Measurements from ENCODE around the gene CACFD1. TPM values are rescaled to one million over a fixed set of nuclear protein-coding genes. Genes with fewer than 3 reads are reported as not detected.

CACFD1 gene
- polyA plus RNA-seq, 1 experiment, result 9.2 TPM

DNA sequence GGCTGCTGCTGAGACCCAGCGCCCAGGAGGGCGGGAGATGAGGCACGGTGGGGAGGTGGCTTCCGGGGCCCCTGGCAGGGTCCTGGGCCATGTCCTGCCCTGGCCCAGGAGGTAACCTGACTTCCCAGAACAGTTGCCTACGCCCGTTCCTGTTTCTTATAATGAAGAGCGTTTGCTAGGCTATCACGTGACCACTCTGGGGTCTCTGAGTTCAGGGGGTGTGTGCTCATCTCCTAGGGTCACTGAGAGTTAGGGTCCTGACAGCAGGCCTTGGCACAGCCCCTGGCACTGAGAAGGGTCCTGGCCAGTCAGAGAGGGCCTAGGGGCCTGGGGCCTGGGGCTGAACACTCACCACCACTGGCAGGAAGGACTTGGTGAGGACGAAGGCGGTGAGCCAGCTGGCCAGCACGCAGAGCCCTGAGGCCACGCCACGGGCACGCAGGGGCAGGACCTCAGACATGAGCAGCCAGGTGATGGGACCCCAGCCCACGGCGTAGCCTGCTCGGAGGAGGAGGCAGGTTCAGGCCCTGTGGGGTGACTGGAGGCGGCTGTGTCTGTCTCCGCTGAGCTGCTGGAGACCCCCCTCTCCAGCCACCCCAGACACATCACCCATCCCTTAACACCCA, 13.1 kb downstream of the CACFD1 start:
- Histone ChIP-seq H3K27ac (ENCODE audit: low read depth, low read length) (no peak overlapping the region), H3K27me3 (ENCODE audit: control insufficient read depth, insufficient read depth, low read length) (peaks cover 4% of the 10 kb centered on the region), H3K4me3 (ENCODE audit: low read depth, low read length) (no peak overlapping the region), H3K9me3 (ENCODE audit: control insufficient read depth, insufficient read depth, low read length) (no peaks in the 10 kb centered on the region; the same call in 1 of the 2 replicates)
- DNase-seq (ENCODE audit: low read depth, low spot score), result no peak
- ChIA-PET CTCF (no interaction called here), POLR2A (no interaction called here)
- TF ChIP-seq, protein P1, sequence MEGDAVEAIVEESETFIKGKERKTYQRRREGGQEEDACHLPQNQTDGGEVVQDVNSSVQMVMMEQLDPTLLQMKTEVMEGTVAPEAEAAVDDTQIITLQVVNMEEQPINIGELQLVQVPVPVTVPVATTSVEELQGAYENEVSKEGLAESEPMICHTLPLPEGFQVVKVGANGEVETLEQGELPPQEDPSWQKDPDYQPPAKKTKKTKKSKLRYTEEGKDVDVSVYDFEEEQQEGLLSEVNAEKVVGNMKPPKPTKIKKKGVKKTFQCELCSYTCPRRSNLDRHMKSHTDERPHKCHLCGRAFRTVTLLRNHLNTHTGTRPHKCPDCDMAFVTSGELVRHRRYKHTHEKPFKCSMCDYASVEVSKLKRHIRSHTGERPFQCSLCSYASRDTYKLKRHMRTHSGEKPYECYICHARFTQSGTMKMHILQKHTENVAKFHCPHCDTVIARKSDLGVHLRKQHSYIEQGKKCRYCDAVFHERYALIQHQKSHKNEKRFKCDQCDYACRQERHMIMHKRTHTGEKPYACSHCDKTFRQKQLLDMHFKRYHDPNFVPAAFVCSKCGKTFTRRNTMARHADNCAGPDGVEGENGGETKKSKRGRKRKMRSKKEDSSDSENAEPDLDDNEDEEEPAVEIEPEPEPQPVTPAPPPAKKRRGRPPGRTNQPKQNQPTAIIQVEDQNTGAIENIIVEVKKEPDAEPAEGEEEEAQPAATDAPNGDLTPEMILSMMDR (IDR thresholded peaks at IDR 0.05; ENCODE audit: low read depth, low read length), result no peak

DNA sequence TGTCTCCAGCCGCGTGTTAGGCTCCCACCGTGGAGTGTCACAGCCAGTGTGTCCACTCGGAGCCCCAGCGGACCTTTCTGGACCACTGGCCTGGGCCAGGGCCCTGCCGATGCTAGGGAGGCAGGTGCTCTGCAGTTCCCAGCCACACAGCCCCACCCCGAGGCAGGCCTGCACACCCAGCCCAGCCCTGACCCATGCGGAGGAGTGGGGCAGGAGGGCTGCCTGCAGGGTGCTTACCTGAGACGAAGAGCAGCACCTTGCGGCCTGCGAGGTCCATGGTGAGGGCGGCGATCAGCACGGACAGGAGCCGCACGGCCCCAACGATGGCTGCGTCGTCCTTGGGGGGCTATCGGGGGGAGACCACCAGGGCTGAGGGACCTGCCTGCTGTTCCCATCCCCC, 14.0 kb downstream of the CACFD1 start:
- Histone ChIP-seq H3K27me3 (ENCODE audit: control insufficient read depth, insufficient read depth, low read length) (peaks cover 4% of the 10 kb centered on the region), H3K27ac (ENCODE audit: low read depth, low read length) (no peak overlapping the region), H3K9me3 (ENCODE audit: control insufficient read depth, insufficient read depth, low read length) (no peaks in the 10 kb centered on the region; the same call in 1 of the 2 replicates), H3K4me3 (ENCODE audit: low read depth, low read length) (no peak overlapping the region)
- POLR2A ChIA-PET, result no interaction called here
- TF ChIP-seq, protein P1 (IDR thresholded peaks at IDR 0.05; ENCODE audit: low read depth, low read length), result no peak
- CTCF ChIA-PET, result no interaction called here
- no peak for DNase-seq (ENCODE audit: low read depth, low spot score)

DNA sequence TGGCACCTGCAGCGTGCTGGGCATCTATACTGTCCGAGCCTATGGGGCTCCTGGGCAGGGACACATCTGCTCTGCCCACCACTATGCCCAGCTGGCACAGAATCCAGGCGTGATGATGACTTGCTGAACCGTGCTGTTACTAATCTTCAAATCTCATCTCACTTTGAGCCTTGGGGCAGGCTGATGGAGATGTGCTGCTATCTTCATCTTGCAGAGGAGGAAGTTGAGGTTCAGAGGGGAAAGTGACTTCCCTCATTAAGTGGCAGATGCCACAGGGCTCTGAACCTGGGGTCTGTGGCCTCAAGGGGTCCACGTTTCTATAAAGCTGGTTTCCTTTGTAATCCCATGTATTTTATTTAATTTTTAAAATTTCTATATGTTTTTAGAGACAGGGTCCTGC, 14.4 kb downstream of the CACFD1 start:
- POLR2A ChIA-PET, result no interaction called here
- Histone ChIP-seq H3K27ac (ENCODE audit: low read depth, low read length) (no peak overlapping the region), H3K27me3 (ENCODE audit: control insufficient read depth, insufficient read depth, low read length) (peaks cover 4% of the 10 kb centered on the region), H3K9me3 (ENCODE audit: control insufficient read depth, insufficient read depth, low read length) (no peaks in the 10 kb centered on the region; the same call in 1 of the 2 replicates), H3K4me3 (ENCODE audit: low read depth, low read length) (no peak overlapping the region)
- CTCF ChIA-PET, result interaction anchor here (1.8 kb wide), 1 partner anchor 12 kb away, joined by 3 read pairs; no protein-coding TSS in a partner anchor
- no peak for DNase-seq (ENCODE audit: low read depth, low spot score)
- TF ChIP-seq, protein P1 (IDR thresholded peaks at IDR 0.05; ENCODE audit: low read depth, low read length), result no peak

DNA sequence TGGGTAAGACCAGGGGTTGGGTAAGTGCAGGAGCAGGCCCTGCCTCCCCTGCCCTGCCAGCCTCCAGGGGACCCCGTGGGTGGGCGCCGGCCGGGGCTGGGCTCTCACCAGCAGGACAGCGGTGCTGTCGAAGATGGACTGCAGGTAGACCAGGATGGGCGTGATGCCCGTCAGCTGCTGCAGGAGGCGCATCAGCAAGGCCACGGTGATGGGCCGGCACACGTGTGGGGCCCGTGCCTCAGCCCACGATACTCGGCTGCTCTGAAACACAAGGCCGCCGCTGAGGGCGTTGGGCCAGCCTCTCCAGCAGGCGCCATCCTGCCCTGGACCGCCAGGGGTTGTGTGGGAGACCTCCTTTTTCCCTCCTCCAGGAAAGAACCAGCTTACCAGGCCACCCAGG, 15.1 kb downstream of the CACFD1 start:
- CTCF ChIA-PET, result interaction anchor here (0.6 to 1.8 kb wide), 2 partner anchors 12 to 15 kb away, joined by 3 to 4 read pairs; partner anchors contain the start of gene CACFD1
- POLR2A ChIA-PET, result no interaction called here
- TF ChIP-seq, protein P1 (IDR thresholded peaks at IDR 0.05; ENCODE audit: low read depth, low read length), result no peak

DNA sequence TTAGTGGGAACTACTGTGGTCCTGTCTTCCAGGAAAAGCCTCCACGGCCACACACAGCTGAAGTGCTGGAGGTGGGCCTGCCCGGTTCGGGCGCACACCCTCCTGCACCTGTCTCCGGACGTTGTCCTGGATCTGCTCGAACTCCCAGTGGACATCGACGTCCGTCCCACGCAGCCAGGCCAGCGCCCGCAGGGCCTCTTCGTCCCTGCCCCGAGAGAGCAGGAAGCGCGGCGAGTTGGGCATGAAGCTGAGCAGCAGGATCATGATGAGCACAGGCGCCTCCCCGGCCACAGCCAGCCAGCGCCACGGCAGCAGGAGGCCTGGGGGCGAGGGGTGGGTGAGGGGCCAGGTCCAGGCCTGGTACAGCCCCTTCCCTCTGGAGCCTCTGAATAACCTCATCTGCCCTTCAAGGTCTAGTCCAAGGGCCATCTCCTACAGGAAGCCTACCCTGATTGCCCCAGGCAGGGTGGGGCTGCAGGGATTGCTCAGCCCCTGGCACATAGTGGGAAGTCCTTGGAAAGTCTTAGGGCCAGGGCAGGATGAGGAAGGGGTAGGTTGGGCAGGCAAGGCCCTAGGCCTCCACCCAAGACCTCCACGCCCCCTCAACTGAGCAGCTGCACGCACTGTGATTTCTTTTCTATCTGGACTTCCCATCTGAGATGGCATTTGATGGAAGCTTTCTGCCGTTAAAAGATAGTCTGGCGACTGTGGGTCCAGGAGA, 15.7 kb downstream of the CACFD1 start:
- no peak overlapping the region for H3K4me3 ChIP-seq (ENCODE audit: low read depth, low read length)
- CTCF ChIA-PET, result interaction anchor here (0.6 to 1.8 kb wide), 2 partner anchors 11 to 16 kb away, joined by 3 to 4 read pairs; partner anchors contain the start of gene CACFD1
- no peak overlapping the region for H3K27ac ChIP-seq (ENCODE audit: low read depth, low read length)
- peaks cover 4% of the 10 kb centered on the region for H3K27me3 ChIP-seq (ENCODE audit: control insufficient read depth, insufficient read depth, low read length)
- no peaks in the 10 kb centered on the region; the same call in 1 of the 2 replicates for H3K9me3 ChIP-seq (ENCODE audit: control insufficient read depth, insufficient read depth, low read length)
- POLR2A ChIA-PET, result no interaction called here
- no peak for DNase-seq (ENCODE audit: low read depth, low spot score)
- TF ChIP-seq, protein P1 (IDR thresholded peaks at IDR 0.05; ENCODE audit: low read depth, low read length), result no peak

More for the DNA sequence above, 15.1 kb downstream of the CACFD1 start:
- Histone ChIP-seq H3K27me3 (ENCODE audit: control insufficient read depth, insufficient read depth, low read length) (peaks cover 4% of the 10 kb centered on the region), H3K4me3 (ENCODE audit: low read depth, low read length) (no peak overlapping the region), H3K9me3 (ENCODE audit: control insufficient read depth, insufficient read depth, low read length) (no peaks in the 10 kb centered on the region; the same call in 1 of the 2 replicates), H3K27ac (ENCODE audit: low read depth, low read length) (no peak overlapping the region)
- no peak for DNase-seq (ENCODE audit: low read depth, low spot score)
